Neuronal stem cell (in vitro differentiated cells): Measurements from ENCODE around the gene C3orf62.

ENCODE experiments used
- DNase-seq: peaks from one replicate; pipeline ENCODE4 v3.0.0-alpha.2; 2013; ENCODE audit warnings: low spot score
- H2AFZ ChIP-seq: one replicate; pipeline ENCODE4 v1.6.1; 2013; ENCODE audit warnings: mild to moderate bottlenecking, low read length, inconsistent platforms
- H2AK5ac ChIP-seq: 2 replicates; pipeline ENCODE4 v1.6.1; 2013; ENCODE audit warnings: low read depth, mild to moderate bottlenecking, inconsistent platforms, low read length, moderate library complexity, mixed read lengths
- H2BK120ac ChIP-seq: 2 replicates; pipeline ENCODE4 v1.6.1; 2013; ENCODE audit warnings: low read depth, mild to moderate bottlenecking, inconsistent platforms, low read length, moderate library complexity, mixed read lengths
- H2BK12ac ChIP-seq: one replicate; pipeline ENCODE4 v1.6.1; 2013; ENCODE audit warnings: low read length, inconsistent platforms
- H2BK15ac ChIP-seq: 2 replicates; pipeline ENCODE4 v1.6.1; 2013; ENCODE audit warnings: mild to moderate bottlenecking, low read length, inconsistent platforms, mixed read lengths
- H2BK5ac ChIP-seq: one replicate; pipeline ENCODE4 v1.6.1; 2013; ENCODE audit warnings: inconsistent platforms, mild to moderate bottlenecking, low read length, moderate library complexity
- H3K14ac ChIP-seq: one replicate; pipeline ENCODE4 v1.6.1; 2013; ENCODE audit warnings: low read length, inconsistent platforms
- H3K18ac ChIP-seq: 2 replicates; pipeline ENCODE4 v1.6.1; 2013; ENCODE audit warnings: low read length, inconsistent platforms
- H3K23ac ChIP-seq: 2 replicates; pipeline ENCODE4 v1.6.1; 2013; ENCODE audit warnings: low read depth, mild to moderate bottlenecking, mixed read lengths, low read length, inconsistent platforms; ENCODE audit not compliant: poor library complexity
- H3K27ac ChIP-seq: replicated peaks from 3 replicates; pipeline ENCODE4 v1.5.1; 2013; ENCODE audit warnings: low read length, inconsistent platforms
- H3K27me3 ChIP-seq, 3 experiments: 2 replicates each; pipeline ENCODE4 v1.6.1; 2013; ENCODE audit warnings: low read length in 3 of 3, mild to moderate bottlenecking in 2 of 3, inconsistent platforms in 1 of 3, low read depth in 1 of 3, mixed read lengths in 1 of 3, moderate library complexity in 1 of 3; ENCODE audit not compliant: control insufficient read depth in 3 of 3, insufficient read depth in 3 of 3
- H3K36me3 ChIP-seq, 2 donors: replicated peaks in 1 of 2; 2 replicates each; pipeline ENCODE4 v1.6.1; 2013; ENCODE audit warnings: low read length in 2 of 2; ENCODE audit not compliant: control insufficient read depth in 2 of 2, insufficient read depth in 2 of 2
- H3K4ac ChIP-seq: 2 replicates; pipeline ENCODE4 v1.6.1; 2013; ENCODE audit warnings: inconsistent platforms, mild to moderate bottlenecking, low read length, moderate library complexity
- H3K4me1 ChIP-seq, 2 donors: 1 replicate in 1 of 2; 2 replicates in 1 of 2; pipeline ENCODE4 v1.6.1; 2013; ENCODE audit warnings: low read length in 2 of 2, low read depth in 1 of 2; ENCODE audit not compliant: control insufficient read depth in 2 of 2, insufficient read depth in 1 of 2
- H3K4me2 ChIP-seq: one replicate; pipeline ENCODE4 v1.6.1; 2013; ENCODE audit warnings: mild to moderate bottlenecking, low read length, inconsistent platforms; ENCODE audit not compliant: insufficient read depth, poor library complexity, severe bottlenecking
- H3K4me3 ChIP-seq, 2 donors: 2 replicates each; pipeline ENCODE4 v1.5.1; 2013; ENCODE audit warnings: low read length in 2 of 2, mild to moderate bottlenecking in 2 of 2, inconsistent platforms in 1 of 2, moderate library complexity in 1 of 2
- H3K79me1 ChIP-seq: one replicate; pipeline ENCODE4 v1.6.1; 2013; ENCODE audit warnings: low read depth, mild to moderate bottlenecking, inconsistent platforms, low read length, moderate library complexity
- H3K9ac ChIP-seq: one replicate; pipeline ENCODE4 v1.6.1; 2013; ENCODE audit warnings: mild to moderate bottlenecking, low read depth, low read length, inconsistent platforms; ENCODE audit not compliant: poor library complexity
- H3K9me3 ChIP-seq, 2 donors: replicated peaks in 1 of 2; 2 replicates each; pipeline versions ENCODE3 to v1.6.1; 2013; ENCODE audit warnings: low read length in 2 of 2, mild to moderate bottlenecking in 2 of 2, inconsistent platforms in 1 of 2, low read depth in 1 of 2, mixed read lengths in 1 of 2, moderate library complexity in 1 of 2; ENCODE audit not compliant: control insufficient read depth in 2 of 2, insufficient read depth in 1 of 2
- H4K8ac ChIP-seq: one replicate; pipeline ENCODE4 v1.6.1; 2013; ENCODE audit warnings: low read depth, mild to moderate bottlenecking, inconsistent platforms, low read length, moderate library complexity
- H4K91ac ChIP-seq: one replicate; pipeline ENCODE4 v1.6.1; 2013; ENCODE audit warnings: low read length, low read depth, mild to moderate bottlenecking, inconsistent platforms; ENCODE audit not compliant: poor library complexity
- WGBS, 2 donors: extraction: QIAGEN DNeasy Blood & Tissue Kit; methylation state at CpG; one replicate each; pipeline ENCODE4 v1.1.7; 2013; ENCODE audit warnings: missing lambda C conversion rate in 2 of 2, mixed read lengths in 1 of 2; ENCODE audit not compliant: insufficient read length in 2 of 2, insufficient replicate concordance in 1 of 2; ENCODE audit errors: extremely low coverage in 2 of 2; 5-methylcytosine and 5-hydroxymethylcytosine counted together

The C3orf62 gene

DNA sequence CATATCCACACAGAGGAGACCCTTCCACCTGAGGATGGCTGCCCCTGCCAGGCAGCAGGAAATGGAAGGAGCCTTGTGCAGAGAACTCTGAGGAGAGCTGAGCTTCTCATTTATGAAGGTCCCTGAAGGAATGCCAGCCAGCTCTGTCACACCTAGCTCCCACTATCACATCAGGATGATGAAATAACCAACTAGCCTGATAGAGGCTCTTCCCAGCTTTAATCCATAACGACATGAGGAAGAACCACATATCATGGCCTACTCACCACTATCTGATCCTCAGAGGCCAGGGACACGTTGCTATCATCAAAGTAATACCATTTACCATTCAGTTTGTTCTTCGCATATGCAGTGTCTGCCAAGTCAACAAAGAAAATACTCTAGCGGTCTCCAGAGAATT, 1.5 kb upstream of the C3orf62 start:
- Histone ChIP-seq H2AK5ac (no peak overlapping the region), H3K9me3 (no peaks in the 10 kb centered on the region), H3K4me3 (no peak overlapping the region), H3K79me1 (no peaks in the 10 kb centered on the region), H3K36me3 (peaks cover 15 to 69% of the 10 kb centered on the region in 2 donors), H4K91ac (no peak overlapping the region), H2BK15ac (no peak overlapping the region), H2AFZ (no peak overlapping the region), H3K4ac (no peak overlapping the region), H3K9ac (no peak overlapping the region), H2BK5ac (no peak overlapping the region), H4K8ac (no peak overlapping the region), H3K18ac (no peak overlapping the region), H2BK12ac (no peak overlapping the region), H3K27me3 (no peaks in the 10 kb centered on the region), H2BK120ac (no peak overlapping the region), H3K4me2 (no peak overlapping the region), H3K4me1 (no peaks in the 10 kb centered on the region), H3K23ac (no peak overlapping the region), H3K27ac (no peak overlapping the region), H3K14ac (no peak overlapping the region)
- WGBS, 2 donors = no CpG with 5 or more reads among the region's 4 CpGs
- no peak for DNase-seq

DNA sequence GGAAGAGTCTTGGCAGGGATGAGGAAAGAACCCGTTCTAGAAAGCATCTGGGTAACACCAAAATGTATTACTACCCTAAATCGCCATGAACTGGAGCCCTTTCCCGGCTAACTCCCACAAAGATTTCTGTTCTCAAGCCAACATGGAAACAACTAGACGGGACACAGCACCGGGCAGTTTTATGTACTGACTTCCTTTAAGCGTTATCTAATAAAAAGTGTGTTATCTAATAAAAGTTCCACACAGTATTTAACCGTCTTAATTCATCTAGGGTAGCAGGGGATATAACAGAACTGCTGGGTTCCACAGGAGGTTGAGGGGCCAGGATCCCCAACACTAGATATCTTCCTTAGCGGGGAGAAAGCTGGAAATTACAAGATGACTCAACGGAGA, 347 bp upstream of the C3orf62 start:
- Histone ChIP-seq H2BK15ac (no peak overlapping the region), H3K9ac (no peak overlapping the region), H4K91ac (no peak overlapping the region), H2BK120ac (no peak overlapping the region), H3K36me3 (peaks cover 12 to 63% of the 10 kb centered on the region in 2 donors), H3K9me3 (no peaks in the 10 kb centered on the region), H3K18ac (peak overlapping the region; percentile 44), H2BK5ac (no peak overlapping the region), H2AK5ac (no peak overlapping the region), H3K4me2 (no peak overlapping the region), H2BK12ac (no peak overlapping the region), H3K27ac (no peak overlapping the region), H2AFZ (no peak overlapping the region), H3K4ac (no peak overlapping the region), H3K79me1 (no peaks in the 10 kb centered on the region), H3K4me3 (no peak overlapping the region), H4K8ac (no peak overlapping the region), H3K23ac (no peak overlapping the region), H3K14ac (no peak overlapping the region), H3K4me1 (no peaks in the 10 kb centered on the region), H3K27me3 (no peaks in the 10 kb centered on the region)
- no peak for DNase-seq
- WGBS, 2 donors = no CpG with 5 or more reads among the region's 9 CpGs

DNA sequence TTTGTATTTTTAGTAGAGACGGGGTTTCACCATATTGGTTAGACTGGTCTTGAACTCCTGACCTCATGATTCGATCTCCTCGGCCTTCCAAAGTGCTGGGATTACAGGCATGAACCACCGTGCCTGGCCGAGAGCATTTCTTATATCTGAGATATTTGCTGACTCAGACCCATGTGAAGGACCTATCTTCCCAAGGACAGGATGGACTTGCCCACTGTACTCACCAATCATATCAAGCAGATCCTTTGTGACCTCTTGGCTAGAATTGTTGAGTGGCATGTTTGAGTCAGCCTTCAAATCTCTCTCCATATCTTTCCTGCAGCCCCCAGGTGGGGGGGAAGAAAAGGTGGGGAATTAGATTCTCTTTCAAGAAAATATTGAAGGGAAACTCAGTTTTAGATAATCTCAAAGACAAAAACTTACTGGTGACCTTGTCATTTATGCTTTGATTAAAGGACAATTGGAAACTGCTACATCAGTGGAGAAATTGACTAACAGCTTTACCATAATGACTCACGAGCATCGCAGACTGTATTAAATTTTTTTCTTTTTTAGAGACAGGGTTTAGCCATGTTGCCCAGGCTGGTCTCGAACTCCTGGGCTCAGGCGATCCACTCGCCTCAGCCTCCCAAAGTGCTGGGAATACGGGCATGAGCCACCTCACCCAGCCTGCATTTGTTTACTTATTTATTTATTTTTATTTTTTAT, 3.1 kb downstream of the C3orf62 start:
- Histone ChIP-seq H2BK15ac (no peak overlapping the region), H4K91ac (no peak overlapping the region), H2AFZ (no peak overlapping the region), H3K18ac (no peak overlapping the region), H3K4me2 (no peak overlapping the region), H3K4me3 (no peak overlapping the region), H4K8ac (no peak overlapping the region), H2BK12ac (no peak overlapping the region), H3K9me3 (no peaks in the 10 kb centered on the region), H3K79me1 (no peaks in the 10 kb centered on the region), H2AK5ac (no peak overlapping the region), H3K14ac (no peak overlapping the region), H3K27me3 (no peaks in the 10 kb centered on the region), H2BK120ac (no peak overlapping the region), H2BK5ac (no peak overlapping the region), H3K27ac (no peak overlapping the region), H3K4ac (no peak overlapping the region), H3K23ac (no peak overlapping the region), H3K36me3 (peaks cover 6 to 62% of the 10 kb centered on the region in 2 donors), H3K9ac (no peak overlapping the region), H3K4me1 (no peaks in the 10 kb centered on the region)
- no peak for DNase-seq
- WGBS, 2 donors = no CpG with 5 or more reads among the region's 11 CpGs

DNA sequence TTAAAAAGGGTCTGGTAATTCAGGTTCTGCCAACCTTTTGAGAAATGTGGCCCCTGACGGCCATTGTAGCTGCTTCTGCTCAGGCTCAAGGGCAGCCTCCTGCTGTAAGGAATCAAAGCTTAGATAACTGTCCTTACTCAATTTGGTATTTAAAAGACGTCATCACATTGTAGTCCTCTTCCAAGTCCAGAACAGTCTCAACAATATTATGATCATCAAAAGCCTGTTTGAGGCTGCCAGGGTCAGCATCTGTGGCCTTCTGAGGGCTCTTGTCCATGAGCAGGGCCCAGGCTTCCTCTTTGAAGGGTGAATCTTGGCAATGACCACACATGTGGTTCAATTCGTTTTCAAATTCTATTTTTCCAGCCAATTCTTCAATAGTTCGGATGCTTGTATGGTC, 6.0 kb downstream of the C3orf62 start:
- no peaks in the 10 kb centered on the region for H3K79me1 ChIP-seq
- H3K4me3 ChIP-seq = no peak overlapping the region
- H2BK12ac ChIP-seq = no peak overlapping the region
- no peak overlapping the region for H2BK5ac ChIP-seq
- no peak overlapping the region for H3K14ac ChIP-seq
- H3K27me3 ChIP-seq = no peaks in the 10 kb centered on the region
- no peak overlapping the region for H3K4ac ChIP-seq
- H3K9me3 ChIP-seq = no peaks in the 10 kb centered on the region
- H3K27ac ChIP-seq = no peak overlapping the region
- no peak overlapping the region for H3K4me2 ChIP-seq
- no peak for DNase-seq
- no peak overlapping the region for H2BK120ac ChIP-seq
- no peak overlapping the region for H2BK15ac ChIP-seq
- H3K18ac ChIP-seq = no peak overlapping the region
- WGBS, 2 donors = no CpG with 5 or more reads among the region's 4 CpGs
- H2AFZ ChIP-seq = no peak overlapping the region
- no peak overlapping the region for H4K8ac ChIP-seq
- H3K36me3 ChIP-seq = peaks cover 0 to 36% of the 10 kb centered on the region in 2 donors
- peaks cover 0 to 2% of the 10 kb centered on the region in 2 donors for H3K4me1 ChIP-seq
- H3K9ac ChIP-seq = no peak overlapping the region
- H4K91ac ChIP-seq = no peak overlapping the region
- no peak overlapping the region for H2AK5ac ChIP-seq
- H3K23ac ChIP-seq = no peak overlapping the region
